HAP-1 (cell line): ENCODE results near the gene ST14.

Experiments
- DNase-seq, 2 experiments: peaks; one replicate each; pipeline ENCODE4 v3.0.0-alpha.2; 2016 to 2020; ENCODE audit warnings: low spot score in 2 of 2
- H3K27me3 ChIP-seq: fragments of 250-450 bp; sonication (Bioruptor Pico); 2 replicates; pipeline ENCODE4 v1.5.1; 2020; ENCODE audit warnings: low read depth, mild to moderate bottlenecking, moderate library complexity
- H3K36me3 ChIP-seq: fragments of 250-450 bp; sonication (Bioruptor Pico); replicated peaks from 2 replicates; pipeline ENCODE4 v1.5.1; 2020; ENCODE audit warnings: mild to moderate bottlenecking
- H3K4me1 ChIP-seq: fragments of 250-450 bp; sonication (Bioruptor Pico); 2 replicates; pipeline ENCODE4 v1.5.1; 2020; ENCODE audit warnings: mild to moderate bottlenecking
- H3K4me3 ChIP-seq: fragments of 250-450 bp; sonication (Bioruptor Pico); 2 replicates; pipeline ENCODE4 v1.5.1; 2020; ENCODE audit warnings: mild to moderate bottlenecking, moderate library complexity
- H3K9me3 ChIP-seq: fragments of 250-450 bp; sonication (Bioruptor Pico); 2 replicates; pipeline ENCODE4 v1.5.1; 2020; ENCODE audit warnings: mild to moderate bottlenecking, moderate library complexity
- in situ Hi-C: fragments of 300-500 bp; cut with MboI; formaldehyde crosslinking; loops from 3 replicates; pipeline ENCODE4 v1.14.3; 2020; ENCODE audit warnings: low sequenced_read_pairs, inconsistent platforms, mixed read lengths

The ST14 gene

DNA sequence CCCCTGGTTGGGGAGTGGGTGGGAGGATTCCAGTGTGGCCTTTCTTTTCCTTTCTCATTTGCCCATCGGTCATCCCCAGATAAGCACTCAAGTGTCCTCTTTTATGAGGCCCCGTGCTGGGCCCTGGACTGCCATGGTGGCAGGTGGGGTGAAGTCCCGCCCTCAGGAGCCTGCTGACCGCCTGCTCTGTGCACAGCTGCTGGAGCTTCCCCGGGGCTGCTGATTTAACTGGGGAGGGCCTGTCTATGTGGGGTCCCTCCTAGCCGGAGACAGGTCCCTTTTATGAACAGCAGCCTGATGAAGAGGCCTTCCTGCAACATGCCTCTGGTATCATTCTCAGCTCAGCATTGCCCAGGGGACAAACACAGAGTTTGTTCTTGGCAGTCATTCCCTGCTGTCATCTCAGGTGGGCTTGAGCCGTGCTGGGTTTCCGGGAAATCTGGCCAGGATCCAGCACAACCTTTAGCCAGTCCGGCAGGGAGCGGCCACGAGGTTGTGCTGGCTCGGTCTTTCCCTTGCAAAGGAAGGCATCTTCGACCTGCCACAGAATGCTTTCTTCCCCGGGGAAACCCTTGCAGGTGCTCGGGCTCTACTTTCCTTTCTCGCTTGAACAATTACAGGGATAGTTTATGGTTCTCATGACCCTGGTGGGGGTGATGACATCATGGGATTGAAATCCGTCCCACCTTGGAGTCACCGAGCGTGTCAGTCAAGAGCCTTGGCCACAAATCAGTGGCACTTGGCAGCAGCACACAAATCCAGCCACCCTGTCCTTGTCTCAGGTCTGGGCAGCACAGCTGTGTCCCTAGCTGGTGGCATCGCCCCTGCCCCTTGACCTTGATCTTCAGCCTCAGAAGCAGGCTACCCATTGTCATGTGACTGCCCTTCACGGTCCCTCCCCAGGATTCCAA is 20.1 kb downstream of the ST14 start:
- no peaks in the 10 kb centered on the region for H3K9me3 ChIP-seq
- no peak overlapping the region for H3K4me3 ChIP-seq
- H3K4me1 ChIP-seq: no peaks in the 10 kb centered on the region
- in situ Hi-C loops: no loop called here
- DNase-seq: no peak
- no peaks in the 10 kb centered on the region for H3K27me3 ChIP-seq
- H3K36me3 ChIP-seq: no peaks in the 10 kb centered on the region

DNA sequence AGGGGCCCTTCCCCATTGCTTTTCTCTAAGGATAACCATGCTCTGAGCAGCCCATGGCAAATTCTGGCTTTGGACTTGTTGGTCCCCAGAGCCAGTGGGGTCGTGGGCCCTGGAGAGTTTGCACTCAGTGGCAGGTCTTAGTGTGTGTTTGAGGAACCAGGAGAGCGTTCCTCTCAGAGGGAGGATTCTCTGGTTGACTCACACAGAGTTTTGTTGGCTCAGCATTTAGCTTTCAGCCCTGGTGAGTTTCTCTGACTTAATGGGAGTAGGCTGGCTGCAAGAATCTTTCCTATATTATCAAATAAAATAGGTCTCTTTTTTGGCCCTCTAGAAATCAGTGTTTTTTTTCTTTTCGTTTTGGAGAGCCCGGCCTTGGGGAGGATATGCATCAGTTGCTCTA is 20.9 kb downstream of the ST14 start:
- DNase-seq: no peak
- no peaks in the 10 kb centered on the region for H3K36me3 ChIP-seq
- no peaks in the 10 kb centered on the region for H3K27me3 ChIP-seq
- no peaks in the 10 kb centered on the region for H3K9me3 ChIP-seq
- no peaks in the 10 kb centered on the region for H3K4me1 ChIP-seq
- no peak overlapping the region for H3K4me3 ChIP-seq
- in situ Hi-C loops: no loop called here

DNA sequence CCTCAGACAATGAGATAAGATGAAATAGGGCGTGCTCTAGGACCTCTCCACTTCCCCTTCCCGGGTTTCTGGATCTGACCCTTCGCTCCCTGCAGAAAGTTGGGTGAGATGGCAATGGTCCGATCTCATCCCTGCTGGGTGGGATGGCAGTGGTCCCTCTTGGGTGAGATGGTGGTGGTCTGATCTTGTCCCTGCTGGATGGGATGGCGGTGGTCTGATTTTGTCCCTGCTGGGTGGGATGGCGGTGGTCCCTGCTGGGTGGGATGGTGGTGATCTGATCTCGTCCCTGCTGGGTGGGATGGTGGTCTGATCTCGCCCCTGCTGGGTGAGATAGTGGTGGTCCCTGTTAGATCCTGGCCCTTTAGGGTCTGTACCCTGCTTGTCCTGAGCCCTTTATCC is 21.3 kb downstream of the ST14 start:
- H3K9me3 ChIP-seq: no peaks in the 10 kb centered on the region
- no peak overlapping the region for H3K4me3 ChIP-seq
- in situ Hi-C loops: no loop called here
- DNase-seq: no peak
- no peaks in the 10 kb centered on the region for H3K27me3 ChIP-seq
- H3K36me3 ChIP-seq: no peaks in the 10 kb centered on the region
- no peaks in the 10 kb centered on the region for H3K4me1 ChIP-seq

DNA sequence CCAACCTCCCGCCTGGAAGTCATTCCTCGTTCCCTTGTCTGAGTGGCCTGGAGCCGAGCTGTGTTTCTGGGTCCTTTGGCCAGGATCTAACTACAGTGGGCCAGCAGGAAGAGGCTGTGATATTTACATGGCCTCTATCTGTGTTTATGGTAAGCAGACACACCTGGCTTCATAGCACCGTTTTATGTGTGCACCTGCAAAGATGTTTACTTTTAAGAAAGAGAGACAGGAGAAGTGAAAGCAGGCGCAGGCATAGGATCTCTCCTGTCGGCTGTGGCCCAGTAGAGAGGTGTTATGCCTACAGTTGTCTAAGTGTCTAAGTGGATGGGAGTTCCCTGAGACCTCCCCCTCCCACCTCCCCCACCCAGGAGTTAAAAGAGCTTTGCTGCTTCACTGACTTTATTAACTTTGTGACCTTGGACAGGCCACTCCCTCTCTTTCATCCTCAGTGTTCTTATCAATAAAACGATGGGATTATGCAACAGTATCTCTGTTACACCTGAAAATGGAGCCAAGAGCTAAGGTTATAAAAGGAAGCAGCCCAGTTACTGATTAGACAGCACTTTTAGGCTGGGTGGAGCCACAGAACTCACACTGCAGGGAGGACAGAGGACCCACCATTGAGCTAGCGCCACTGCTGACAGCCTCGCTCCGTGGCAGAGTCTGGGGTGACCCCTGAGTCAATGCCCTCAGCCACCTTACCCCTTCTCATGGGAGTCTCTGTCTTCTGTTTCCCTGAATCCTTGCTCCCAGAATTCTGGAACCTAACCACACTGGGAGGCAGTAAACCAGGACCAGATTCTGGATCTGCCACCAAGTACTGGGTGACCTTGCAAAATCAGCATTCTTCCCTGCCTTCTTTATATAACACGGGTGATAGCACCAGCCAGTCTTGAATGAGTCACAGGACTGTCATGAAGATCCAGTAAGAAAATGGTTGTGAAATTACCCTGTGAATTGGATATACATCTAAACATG is 22.0 kb downstream of the ST14 start:
- no peaks in the 10 kb centered on the region for H3K36me3 ChIP-seq
- no peaks in the 10 kb centered on the region for H3K4me1 ChIP-seq
- H3K9me3 ChIP-seq: no peaks in the 10 kb centered on the region
- H3K4me3 ChIP-seq: no peak overlapping the region
- H3K27me3 ChIP-seq: no peaks in the 10 kb centered on the region
- in situ Hi-C loops: no loop called here
- DNase-seq: no peak

DNA sequence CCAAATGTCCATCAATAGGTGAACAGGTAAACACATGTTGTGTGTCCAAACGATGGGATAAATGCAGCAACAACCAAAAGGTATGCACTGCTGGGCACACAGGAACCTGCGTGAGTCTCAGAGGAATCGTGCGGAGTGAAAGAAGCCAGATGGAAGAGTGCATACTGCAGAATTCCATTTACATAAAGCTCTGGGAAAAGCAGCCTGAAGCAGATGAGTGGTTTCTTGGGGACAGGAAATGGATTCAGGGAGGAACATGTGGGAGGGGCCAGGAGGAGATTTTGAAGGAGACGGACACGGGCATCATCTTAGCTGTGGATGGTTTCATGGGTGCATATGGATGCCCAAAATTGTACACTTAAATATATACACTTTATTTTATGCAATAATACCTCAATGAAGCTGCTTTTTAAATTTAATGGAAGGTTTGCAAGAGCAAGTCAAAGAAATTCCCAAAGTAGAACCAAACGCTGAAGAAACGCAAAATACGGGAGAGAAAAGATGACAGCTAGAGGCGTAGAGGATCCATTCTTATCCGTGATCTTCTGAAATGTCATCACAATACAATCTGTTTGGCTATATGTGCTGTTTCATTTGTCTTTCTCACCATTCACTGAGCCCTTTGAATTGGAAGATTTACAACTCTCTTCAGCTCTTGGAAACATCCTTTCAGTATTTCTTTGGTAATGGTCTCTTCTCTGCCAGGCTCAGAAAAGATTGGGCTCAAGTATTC is 24.5 kb downstream of the ST14 start:
- no peak for DNase-seq
- Histone ChIP-seq H3K36me3 (no peaks in the 10 kb centered on the region), H3K9me3 (no peaks in the 10 kb centered on the region), H3K4me3 (no peak overlapping the region), H3K27me3 (no peaks in the 10 kb centered on the region), H3K4me1 (no peaks in the 10 kb centered on the region)
- in situ Hi-C loops: no loop called here

DNA sequence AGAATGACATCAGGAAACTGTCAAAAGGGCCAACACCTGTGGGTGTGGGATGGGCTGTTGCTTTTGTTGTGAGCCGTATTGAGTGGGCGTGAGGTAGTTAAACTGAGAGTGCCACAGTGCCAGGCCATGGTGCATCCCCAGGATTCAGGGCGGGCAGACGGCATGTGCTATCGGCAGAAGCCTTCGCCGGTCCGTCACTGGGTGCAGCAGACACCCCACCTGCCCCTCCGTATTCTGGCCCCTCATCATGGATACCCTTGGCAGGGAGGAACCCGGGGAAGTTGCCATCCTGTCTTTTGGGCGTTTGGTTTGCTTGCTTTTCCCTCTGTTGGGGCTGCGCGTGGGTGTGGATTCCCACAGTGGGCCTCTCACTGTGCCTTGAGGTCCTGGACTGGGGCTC is 27.5 kb downstream of the ST14 start:
- H3K4me3 ChIP-seq: no peak overlapping the region
- H3K9me3 ChIP-seq: no peaks in the 10 kb centered on the region
- in situ Hi-C loops: no loop called here
- no peaks in the 10 kb centered on the region for H3K4me1 ChIP-seq
- H3K36me3 ChIP-seq: no peaks in the 10 kb centered on the region
- no peaks in the 10 kb centered on the region for H3K27me3 ChIP-seq
- DNase-seq: no peak

DNA sequence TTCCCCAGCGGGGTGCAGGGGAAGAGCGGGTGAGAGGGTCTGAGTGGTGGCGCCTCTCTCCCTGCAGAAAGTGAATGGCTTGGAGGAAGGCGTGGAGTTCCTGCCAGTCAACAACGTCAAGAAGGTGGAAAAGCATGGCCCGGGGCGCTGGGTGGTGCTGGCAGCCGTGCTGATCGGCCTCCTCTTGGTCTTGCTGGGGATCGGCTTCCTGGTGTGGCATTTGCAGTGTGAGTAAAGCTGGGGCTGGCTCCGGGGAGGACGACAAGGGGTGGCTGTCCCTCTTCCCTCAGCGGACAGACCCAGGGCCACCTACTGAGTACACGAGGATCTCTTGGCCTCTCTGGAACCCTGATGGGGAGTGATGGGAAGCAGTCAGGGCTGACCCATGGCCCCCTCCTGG is 28.5 kb downstream of the ST14 start:
- in situ Hi-C loops: no loop called here

DNA sequence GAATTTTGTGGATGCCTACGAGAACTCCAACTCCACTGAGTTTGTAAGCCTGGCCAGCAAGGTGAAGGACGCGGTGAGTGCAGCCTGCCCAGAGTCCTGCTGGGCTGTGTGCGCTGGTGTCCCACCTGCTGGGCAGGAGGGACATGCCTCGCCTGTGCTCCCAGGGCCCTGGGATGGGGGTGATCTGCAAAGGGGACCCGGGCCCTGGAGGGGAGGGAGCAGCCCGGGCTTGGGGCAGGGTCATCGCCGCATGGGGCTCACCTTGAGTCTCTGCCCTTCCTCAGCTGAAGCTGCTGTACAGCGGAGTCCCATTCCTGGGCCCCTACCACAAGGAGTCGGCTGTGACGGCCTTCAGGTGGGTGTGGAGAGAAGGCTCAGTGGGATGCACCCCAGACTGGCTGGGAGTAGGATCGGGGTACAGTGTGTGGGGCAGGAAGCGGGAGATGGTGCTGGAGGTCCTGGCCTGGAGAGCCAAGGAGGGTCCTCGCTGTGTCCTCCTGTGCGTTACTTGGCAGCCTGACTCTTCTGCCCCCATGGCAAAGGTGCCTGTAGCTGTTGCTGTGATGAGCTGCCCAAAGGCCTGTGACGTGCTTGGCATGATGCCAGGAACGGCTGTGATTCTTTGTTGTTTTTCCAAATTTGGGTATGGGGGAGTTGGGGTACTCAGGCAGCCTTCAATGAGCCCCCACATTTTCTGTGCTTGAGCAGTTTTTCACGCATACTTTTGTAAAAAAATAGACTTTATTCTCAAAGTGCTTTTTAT is 29.2 kb downstream of the ST14 start:
- in situ Hi-C loops: no loop called here
- H3K4me1 ChIP-seq: no peaks in the 10 kb centered on the region

More for the DNA sequence above, 28.5 kb downstream of the ST14 start:
- H3K27me3 ChIP-seq: no peaks in the 10 kb centered on the region
- no peaks in the 10 kb centered on the region for H3K36me3 ChIP-seq
- no peak for DNase-seq
- no peaks in the 10 kb centered on the region for H3K9me3 ChIP-seq
- no peak overlapping the region for H3K4me3 ChIP-seq
- H3K4me1 ChIP-seq: no peaks in the 10 kb centered on the region

DNA sequence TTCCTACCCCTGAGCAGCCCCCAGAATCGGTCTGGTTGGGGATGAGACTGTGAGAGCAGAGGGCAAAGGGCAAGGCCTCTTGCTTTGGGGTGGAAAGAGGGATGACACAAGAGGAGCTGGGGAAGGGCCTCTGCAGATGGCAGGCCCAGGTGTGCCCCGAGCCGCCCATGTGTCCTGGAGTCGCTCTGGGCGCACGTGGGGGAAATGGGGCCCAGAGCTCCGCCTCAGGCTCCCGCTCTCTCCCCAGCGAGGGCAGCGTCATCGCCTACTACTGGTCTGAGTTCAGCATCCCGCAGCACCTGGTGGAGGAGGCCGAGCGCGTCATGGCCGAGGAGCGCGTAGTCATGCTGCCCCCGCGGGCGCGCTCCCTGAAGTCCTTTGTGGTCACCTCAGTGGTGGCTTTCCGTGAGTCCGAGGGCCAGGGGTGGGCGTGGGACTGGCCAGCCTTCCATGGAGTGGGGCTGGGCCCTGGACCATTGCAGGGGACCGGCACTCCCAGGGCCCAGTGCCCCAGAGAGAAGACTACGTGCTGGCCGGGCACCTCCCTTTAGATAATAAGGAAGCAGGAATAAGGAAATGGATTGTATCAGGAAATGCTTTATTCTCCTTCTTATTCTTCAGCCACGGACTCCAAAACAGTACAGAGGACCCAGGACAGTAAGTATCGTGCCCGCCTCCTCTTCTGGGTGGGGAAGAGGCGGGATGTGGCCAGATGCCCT is 30.1 kb downstream of the ST14 start:
- in situ Hi-C loops: no loop called here
- Histone ChIP-seq H3K4me1 (no peaks in the 10 kb centered on the region), H3K4me3 (no peak overlapping the region), H3K36me3 (no peaks in the 10 kb centered on the region), H3K27me3 (no peaks in the 10 kb centered on the region), H3K9me3 (no peaks in the 10 kb centered on the region)
- DNase-seq: no peak

More for the DNA sequence above, 29.2 kb downstream of the ST14 start:
- Histone ChIP-seq H3K4me3 (no peak overlapping the region), H3K27me3 (no peaks in the 10 kb centered on the region), H3K9me3 (no peaks in the 10 kb centered on the region), H3K36me3 (no peaks in the 10 kb centered on the region)
- DNase-seq: no peak

DNA sequence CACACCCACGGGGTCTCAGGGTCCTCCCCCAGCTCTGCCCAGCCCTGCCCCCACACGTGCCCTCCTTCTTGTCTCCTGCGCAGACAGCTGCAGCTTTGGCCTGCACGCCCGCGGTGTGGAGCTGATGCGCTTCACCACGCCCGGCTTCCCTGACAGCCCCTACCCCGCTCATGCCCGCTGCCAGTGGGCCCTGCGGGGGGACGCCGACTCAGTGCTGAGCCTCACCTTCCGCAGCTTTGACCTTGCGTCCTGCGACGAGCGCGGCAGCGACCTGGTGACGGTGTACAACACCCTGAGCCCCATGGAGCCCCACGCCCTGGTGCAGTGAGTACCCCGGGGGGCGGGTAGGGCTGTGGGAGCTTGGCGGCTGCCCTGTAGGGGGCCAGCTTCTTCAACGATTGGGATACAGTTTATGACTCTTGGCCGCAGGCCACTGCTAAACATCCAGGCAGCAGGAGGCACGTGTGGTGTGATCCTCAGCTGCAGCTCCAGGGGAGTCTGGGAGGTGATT is 30.8 kb downstream of the ST14 start:
- Histone ChIP-seq H3K36me3 (no peaks in the 10 kb centered on the region), H3K4me3 (no peak overlapping the region), H3K27me3 (no peaks in the 10 kb centered on the region), H3K4me1 (no peaks in the 10 kb centered on the region), H3K9me3 (no peaks in the 10 kb centered on the region)
- in situ Hi-C loops: no loop called here
- no peak for DNase-seq

DNA sequence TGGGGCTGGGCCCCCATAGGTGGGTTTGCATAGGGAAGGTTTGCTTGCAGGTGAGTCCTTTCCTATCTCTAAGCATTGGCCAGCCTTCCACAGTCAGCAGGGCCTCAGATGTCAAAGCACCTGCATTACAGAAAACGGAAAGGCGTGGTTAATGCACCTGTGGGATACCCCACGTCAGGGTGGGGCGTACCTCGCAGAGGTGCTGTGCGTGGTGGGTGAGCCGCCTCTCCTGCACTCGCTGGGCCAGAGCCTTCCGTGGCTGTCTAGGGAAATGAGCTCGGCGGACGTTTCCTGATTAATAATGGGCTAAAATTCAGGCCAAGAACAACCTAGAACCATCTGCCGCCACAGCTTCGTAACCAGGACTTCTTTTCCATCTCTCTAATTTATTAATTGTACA is 32.3 kb downstream of the ST14 start:
- no peaks in the 10 kb centered on the region for H3K4me1 ChIP-seq
- no peak overlapping the region for H3K4me3 ChIP-seq
- no peaks in the 10 kb centered on the region for H3K36me3 ChIP-seq
- H3K27me3 ChIP-seq: no peaks in the 10 kb centered on the region
- in situ Hi-C loops: no loop called here
- no peaks in the 10 kb centered on the region for H3K9me3 ChIP-seq
- no peak for DNase-seq

DNA sequence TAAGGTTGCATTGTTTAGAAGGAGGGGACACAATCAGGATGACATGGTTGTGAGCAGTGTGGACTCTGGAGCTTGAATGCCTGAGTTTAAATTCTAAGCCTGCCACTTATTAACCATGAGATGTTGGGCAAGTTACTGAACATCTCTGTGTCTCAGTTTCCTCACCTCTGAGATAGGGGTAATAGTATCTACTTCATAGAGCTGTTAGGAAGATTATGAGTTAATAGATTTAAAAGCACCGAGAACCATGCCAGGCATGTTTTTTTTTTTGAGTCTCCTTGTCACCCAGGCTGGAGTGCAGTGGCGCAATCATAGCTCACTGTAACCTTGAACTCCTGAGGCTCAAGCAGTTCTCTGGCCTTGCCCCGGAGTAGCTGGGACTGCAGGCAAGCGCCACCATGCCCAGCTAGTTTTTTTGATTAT is 33.3 kb downstream of the ST14 start:
- no peaks in the 10 kb centered on the region for H3K9me3 ChIP-seq
- in situ Hi-C loops: no loop called here
- no peak overlapping the region for H3K4me3 ChIP-seq
- no peaks in the 10 kb centered on the region for H3K27me3 ChIP-seq
- H3K4me1 ChIP-seq: no peaks in the 10 kb centered on the region
- DNase-seq: no peak
- no peaks in the 10 kb centered on the region for H3K36me3 ChIP-seq
